Activated T-cell treated with anti-CD3 and anti-CD28 coated beads, Interleukin-2, amount 50 U/mL, for 4 hours (primary cell): ENCODE results near the gene UNC13C. TPM values are rescaled to one million over a fixed set of nuclear protein-coding genes. Genes with fewer than 3 reads are reported as not detected.
"Not testable (repeated sequence)": the region's sequence is repeated elsewhere in the genome, so short reads cannot be mapped to it uniquely, and the experiment has no call there.

Source experiments
- ATAC-seq, 2 donors: fragments of 200-7000 bp; cut with Tn5 transposase; one replicate each; pipeline ENCODE4 v1.10.0; 2021
- DNase-seq: peaks from one replicate; pipeline ENCODE4 v3.0.0-alpha.2; 2020
- H3K27me3 Mint-ChIP-seq: one replicate; pipeline ENCODE4 v1.8.0; 2021; ENCODE audit warnings: low read depth, mixed read lengths
- H3K36me3 Mint-ChIP-seq: one replicate; pipeline ENCODE4 v1.8.0; 2022; ENCODE audit warnings: mixed read lengths; ENCODE audit not compliant: insufficient read depth
- H3K4me1 Mint-ChIP-seq: one replicate; pipeline ENCODE4 v1.8.0; 2021; ENCODE audit warnings: low read depth, mixed read lengths
- H3K4me3 Mint-ChIP-seq: one replicate; pipeline ENCODE4 v1.8.0; 2021; ENCODE audit warnings: mild to moderate bottlenecking, moderate library complexity, mixed read lengths
- H3K9me3 Mint-ChIP-seq: one replicate; pipeline ENCODE4 v1.8.0; 2021; ENCODE audit warnings: mixed read lengths
- total RNA-seq, 3 donors: library from RNA; stranded (reverse); gene quantifications; one replicate each; pipeline ENCODE4 v1.2.1, GENCODE V29; 2021

The UNC13C gene
- total RNA-seq, 3 donors from 2014 or later = not detected

- H3K27me3 Mint-ChIP-seq = peaks cover 1% of the 10 kb centered on the region
- ATAC-seq = no peak
- no peak for DNase-seq
- no peaks in the 10 kb centered on the region for H3K4me1 Mint-ChIP-seq
- H3K36me3 Mint-ChIP-seq = no peaks in the 10 kb centered on the region
- no peak overlapping the region for H3K4me3 Mint-ChIP-seq
- H3K9me3 Mint-ChIP-seq = no peaks in the 10 kb centered on the region
These were observed 344.1 kb downstream of the UNC13C start for GRCh38 chr15:54322341-54322740.

DNA sequence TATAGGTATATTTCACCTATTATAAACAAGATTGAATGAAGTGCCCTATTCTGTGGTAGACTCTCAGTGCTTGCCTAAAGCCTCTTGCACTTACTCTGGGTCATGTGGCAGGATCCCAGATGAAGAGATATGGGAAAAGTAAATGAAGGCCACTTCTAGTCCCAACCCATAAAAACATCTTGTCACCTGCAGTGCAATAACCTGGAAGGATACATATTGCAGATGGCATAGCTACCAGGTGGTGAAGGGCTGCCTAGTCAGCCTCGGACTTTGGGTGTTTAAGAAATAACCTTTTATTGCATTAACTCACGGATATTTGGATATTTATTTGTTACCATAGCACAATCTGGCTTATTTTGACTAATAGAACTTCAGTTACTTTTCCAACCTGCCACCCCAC lies 367.1 kb downstream of the UNC13C start:
- H3K4me1 Mint-ChIP-seq = no peaks in the 10 kb centered on the region
- H3K27me3 Mint-ChIP-seq = no peaks in the 10 kb centered on the region
- no peak for DNase-seq
- no peaks in the 10 kb centered on the region for H3K36me3 Mint-ChIP-seq
- ATAC-seq = no peak
- no peaks in the 10 kb centered on the region for H3K9me3 Mint-ChIP-seq
- H3K4me3 Mint-ChIP-seq = no peak overlapping the region

DNA sequence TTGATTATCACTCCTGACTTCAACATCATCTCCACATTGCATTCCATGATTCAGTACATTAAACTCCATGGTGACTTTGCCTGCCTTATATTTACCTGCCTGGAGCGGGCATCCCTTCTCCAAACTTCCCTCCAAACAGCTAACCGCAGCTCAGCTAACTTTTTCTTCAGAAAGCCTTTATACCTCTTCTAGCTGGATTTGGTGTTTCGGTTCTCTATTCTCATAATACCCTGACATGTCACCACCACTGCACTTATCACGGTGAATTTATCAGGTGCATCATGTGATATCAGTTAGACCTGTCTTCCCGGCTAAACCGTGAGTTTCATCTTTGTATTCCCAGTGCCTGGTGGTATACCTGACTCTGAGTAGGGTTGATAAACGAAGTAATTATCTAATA lies 367.6 kb downstream of the UNC13C start:
- no peak overlapping the region for H3K4me3 Mint-ChIP-seq
- H3K4me1 Mint-ChIP-seq = no peaks in the 10 kb centered on the region
- DNase-seq = no peak
- ATAC-seq = no peak
- H3K9me3 Mint-ChIP-seq = no peaks in the 10 kb centered on the region
- H3K36me3 Mint-ChIP-seq = no peaks in the 10 kb centered on the region
- no peaks in the 10 kb centered on the region for H3K27me3 Mint-ChIP-seq

- Mint-ChIP-seq H3K36me3 (no peaks in the 10 kb centered on the region), H3K4me3 (no peak overlapping the region), H3K4me1 (no peaks in the 10 kb centered on the region), H3K9me3 (no peaks in the 10 kb centered on the region), H3K27me3 (no peaks in the 10 kb centered on the region)
- DNase-seq (no peak), ATAC-seq (no peak)
These were observed 369.0 kb downstream of the UNC13C start for GRCh38 chr15:54347082-54347827.

DNA sequence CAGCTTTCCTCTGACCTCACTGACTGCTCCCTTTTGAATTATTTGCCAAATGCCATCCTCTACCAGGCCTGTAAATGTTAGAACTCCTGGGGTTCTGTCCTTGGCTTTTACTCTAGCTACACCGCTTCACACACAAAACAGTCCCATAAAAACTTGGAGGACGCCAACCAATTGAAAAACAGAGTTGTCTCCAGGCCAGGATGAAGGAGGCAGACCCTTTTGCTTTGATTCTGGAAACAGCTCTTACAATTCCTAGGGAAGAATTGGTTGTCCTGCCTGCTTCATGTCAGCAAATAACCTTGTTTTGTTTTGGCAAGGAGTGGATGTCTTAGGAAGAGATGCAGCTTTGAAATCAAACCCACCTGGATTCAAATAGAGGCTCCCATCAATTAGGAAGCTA lies 375.5 kb downstream of the UNC13C start:
- Mint-ChIP-seq H3K4me1 (no peaks in the 10 kb centered on the region), H3K36me3 (no peaks in the 10 kb centered on the region), H3K4me3 (no peak overlapping the region), H3K9me3 (peaks cover 11% of the 10 kb centered on the region), H3K27me3 (no peaks in the 10 kb centered on the region)
- DNase-seq = no peak
- no peak for ATAC-seq

GRCh38 chr15:54354341-54354740 lies 376.1 kb downstream of the UNC13C start:
- Mint-ChIP-seq H3K4me3 (no peak overlapping the region), H3K27me3 (no peaks in the 10 kb centered on the region), H3K36me3 (no peaks in the 10 kb centered on the region), H3K9me3 (peaks cover 17% of the 10 kb centered on the region), H3K4me1 (no peaks in the 10 kb centered on the region)
- no peak for ATAC-seq
- DNase-seq = no peak

DNA sequence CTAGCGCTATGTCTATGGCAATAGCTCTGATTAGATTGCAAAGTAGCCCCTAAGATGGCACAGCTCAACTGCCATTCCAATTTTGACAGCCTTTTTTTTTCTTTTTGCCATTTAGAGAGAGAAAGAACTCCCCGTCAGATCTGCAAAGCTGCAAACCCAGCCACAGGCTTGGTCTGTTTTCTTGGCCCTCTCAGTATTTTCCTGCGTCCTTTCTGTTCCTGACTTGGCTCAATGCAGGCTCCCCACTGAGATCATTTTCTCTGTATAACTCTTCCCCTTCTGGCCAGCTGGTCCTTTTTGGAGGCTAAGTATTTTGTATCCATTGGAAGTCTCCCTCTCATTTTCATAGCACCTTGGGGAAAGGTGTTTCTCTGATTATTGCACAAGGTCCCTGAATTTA lies 386.7 kb downstream of the UNC13C start:
- H3K9me3 Mint-ChIP-seq = peaks cover 23% of the 10 kb centered on the region
- ATAC-seq (no peak), DNase-seq (no peak)
- no peak overlapping the region for H3K4me3 Mint-ChIP-seq
- H3K4me1 Mint-ChIP-seq = no peaks in the 10 kb centered on the region
- H3K27me3 Mint-ChIP-seq = no peaks in the 10 kb centered on the region
- H3K36me3 Mint-ChIP-seq = no peaks in the 10 kb centered on the region

- DNase-seq = no peak
- H3K4me3 Mint-ChIP-seq = no peak overlapping the region
- no peaks in the 10 kb centered on the region for H3K4me1 Mint-ChIP-seq
- no peak for ATAC-seq
- no peaks in the 10 kb centered on the region for H3K36me3 Mint-ChIP-seq
- H3K9me3 Mint-ChIP-seq = peaks cover 3% of the 10 kb centered on the region
- H3K27me3 Mint-ChIP-seq = no peaks in the 10 kb centered on the region
These were observed 395.1 kb downstream of the UNC13C start for GRCh38 chr15:54373332-54373731.

GRCh38 chr15:54374184-54374952 lies 396.1 kb downstream of the UNC13C start:
- Mint-ChIP-seq H3K4me1 (no peaks in the 10 kb centered on the region), H3K9me3 (peaks cover 3% of the 10 kb centered on the region), H3K27me3 (no peaks in the 10 kb centered on the region), H3K36me3 (no peaks in the 10 kb centered on the region), H3K4me3 (no peak overlapping the region)
- DNase-seq (no peak), ATAC-seq (no peak)

DNA sequence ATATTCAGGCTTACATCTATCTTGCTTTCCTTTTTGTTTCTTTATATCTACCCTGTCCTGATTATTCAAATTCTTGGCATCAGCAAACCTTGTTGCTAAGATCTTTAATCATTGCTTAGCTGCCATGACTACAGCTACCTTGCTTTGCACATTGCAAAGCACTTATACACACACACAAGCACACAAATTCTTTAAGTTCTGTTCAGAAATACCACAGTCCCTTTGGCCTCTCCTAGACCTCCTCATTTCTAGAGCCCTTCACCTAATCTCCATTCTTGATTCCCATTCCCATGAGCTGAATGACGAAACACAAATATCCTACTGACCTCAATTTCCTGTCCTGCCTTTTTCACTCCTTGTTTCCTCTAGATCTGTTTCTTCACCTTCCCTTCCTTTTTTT lies 409.6 kb downstream of the UNC13C start:
- H3K36me3 Mint-ChIP-seq = no peaks in the 10 kb centered on the region
- no peaks in the 10 kb centered on the region for H3K27me3 Mint-ChIP-seq
- ATAC-seq (no peak), DNase-seq (no peak)
- peaks cover 7% of the 10 kb centered on the region for H3K9me3 Mint-ChIP-seq
- H3K4me3 Mint-ChIP-seq = no peak overlapping the region
- no peaks in the 10 kb centered on the region for H3K4me1 Mint-ChIP-seq

GRCh38 chr15:54388746-54389145 lies 410.5 kb downstream of the UNC13C start:
- Mint-ChIP-seq H3K27me3 (no peaks in the 10 kb centered on the region), H3K36me3 (no peaks in the 10 kb centered on the region), H3K4me3 (no peak overlapping the region), H3K4me1 (no peaks in the 10 kb centered on the region), H3K9me3 (peaks cover 7% of the 10 kb centered on the region)
- no peak for DNase-seq
- ATAC-seq = no peak

DNA sequence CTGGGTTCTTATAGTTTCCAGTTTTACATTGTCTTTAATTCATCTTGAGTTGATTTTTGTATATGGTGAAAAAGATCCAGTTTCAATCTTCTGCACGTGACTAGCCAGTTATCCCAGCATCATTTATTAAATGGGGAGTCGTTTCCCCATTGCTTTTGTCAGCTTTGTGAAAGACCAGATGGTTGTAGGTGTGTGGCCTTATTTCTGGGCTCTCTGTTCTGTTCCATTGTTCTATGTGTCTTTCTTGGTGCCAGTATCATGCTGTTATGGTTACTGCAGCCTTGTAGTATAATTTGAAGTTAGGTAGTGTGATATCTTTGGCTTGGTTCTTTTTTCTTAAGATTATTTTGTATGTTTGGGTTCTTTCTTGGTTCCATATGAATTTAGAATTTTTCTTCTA lies 432.2 kb downstream of the UNC13C start:
- no peak for ATAC-seq
- Mint-ChIP-seq H3K9me3 (peaks cover 3% of the 10 kb centered on the region), H3K36me3 (no peaks in the 10 kb centered on the region), H3K4me1 (no peaks in the 10 kb centered on the region), H3K27me3 (no peaks in the 10 kb centered on the region), H3K4me3 (no peak overlapping the region)
- no peak for DNase-seq

DNA sequence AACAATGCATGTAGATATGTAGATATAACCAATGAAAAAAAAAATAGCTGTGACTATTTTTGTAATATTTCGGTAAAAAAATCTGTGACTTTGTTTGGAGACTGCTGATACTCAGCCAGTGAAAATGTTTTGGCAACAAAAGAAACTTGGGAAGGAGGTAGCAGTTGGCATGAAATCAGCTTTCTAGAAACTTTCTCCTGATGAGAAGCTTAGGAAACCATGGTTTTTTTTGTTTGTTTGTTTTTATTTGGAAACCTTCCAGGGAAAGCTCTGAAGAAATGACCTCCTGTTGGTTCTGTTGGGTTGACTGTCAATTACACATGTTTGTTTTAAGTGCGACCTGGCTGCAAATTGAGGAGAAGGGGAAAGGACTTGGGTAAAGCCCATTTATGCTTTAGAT lies 445.9 kb downstream of the UNC13C start:
- H3K4me1 Mint-ChIP-seq = no peaks in the 10 kb centered on the region
- H3K36me3 Mint-ChIP-seq = no peaks in the 10 kb centered on the region
- H3K9me3 Mint-ChIP-seq = peaks cover 5% of the 10 kb centered on the region
- ATAC-seq = no peak
- no peaks in the 10 kb centered on the region for H3K27me3 Mint-ChIP-seq
- H3K4me3 Mint-ChIP-seq = no peak overlapping the region
- DNase-seq = no peak

GRCh38 chr15:54428596-54428995 lies 450.4 kb downstream of the UNC13C start:
- H3K4me1 Mint-ChIP-seq = no peaks in the 10 kb centered on the region
- ATAC-seq = no peak
- H3K27me3 Mint-ChIP-seq = no peaks in the 10 kb centered on the region
- no peak for DNase-seq
- H3K9me3 Mint-ChIP-seq = peaks cover 5% of the 10 kb centered on the region
- H3K4me3 Mint-ChIP-seq = no peak overlapping the region
- H3K36me3 Mint-ChIP-seq = no peaks in the 10 kb centered on the region

DNA sequence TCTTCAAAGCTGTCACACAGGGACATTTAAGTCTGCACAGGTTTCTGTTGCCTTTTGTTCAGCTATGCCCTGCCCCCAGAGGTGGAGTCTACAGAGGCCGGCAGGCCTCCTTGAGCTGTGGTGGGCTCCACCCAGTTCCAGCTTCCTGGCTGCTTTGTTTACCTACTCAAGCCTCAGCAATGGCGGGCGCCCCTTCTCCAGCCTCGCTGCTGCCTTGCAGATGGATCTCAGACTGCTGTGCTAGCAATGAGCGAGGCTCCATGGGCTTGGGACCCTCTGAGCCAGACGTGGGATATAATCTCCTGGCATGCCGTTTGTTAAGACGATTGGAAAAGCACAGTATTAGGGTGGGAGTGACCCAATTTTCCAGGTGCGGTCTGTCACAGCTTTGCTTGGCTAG lies 472.0 kb downstream of the UNC13C start:
- H3K4me1 Mint-ChIP-seq, DNase-seq, ATAC-seq, H3K27me3 Mint-ChIP-seq, H3K36me3 Mint-ChIP-seq, H3K4me3 Mint-ChIP-seq: not testable (repeated sequence)
- H3K9me3 Mint-ChIP-seq = peaks cover 33% of the 10 kb centered on the region
